ENCODE data around the gene PRKCZ.
"Not testable (repeated sequence)": the region's sequence is repeated elsewhere in the genome, so short reads cannot be mapped to it uniquely, and the experiment has no call there.

Gene PRKCZ

DNA sequence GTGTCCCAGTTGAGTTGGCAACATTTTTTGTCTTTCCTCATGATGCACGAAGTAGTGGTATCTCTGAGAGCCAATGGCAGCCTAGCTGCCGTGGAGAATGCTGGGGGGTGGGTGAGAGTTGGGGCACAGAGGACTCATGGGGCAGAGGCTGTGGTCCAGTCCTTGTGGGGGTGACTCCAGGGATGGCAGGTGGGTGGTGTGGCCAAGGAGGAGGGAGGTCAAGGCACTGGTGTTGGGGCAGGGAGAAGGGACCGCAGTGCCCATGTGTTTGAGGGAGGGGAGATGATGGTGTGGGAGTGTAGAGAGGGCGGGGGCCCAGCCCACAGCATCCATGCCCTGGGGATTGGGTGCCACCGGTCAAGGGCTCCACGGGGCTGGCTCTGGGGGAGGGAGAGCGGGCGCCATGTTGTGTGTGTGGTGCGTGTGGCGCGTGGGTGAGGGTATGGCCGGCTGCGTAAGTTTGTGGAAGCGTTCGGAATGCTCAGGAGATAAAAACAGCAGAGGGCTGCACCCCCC lies 63.5 kb downstream of the PRKCZ start:
- H3K4me3 ChIP-seq (replicated peaks in 1 of 2; ENCODE audit: low read depth in 2 of 2, low read length in 2 of 2): no peak overlapping the region
- TF ChIP-seq, protein P1, sequence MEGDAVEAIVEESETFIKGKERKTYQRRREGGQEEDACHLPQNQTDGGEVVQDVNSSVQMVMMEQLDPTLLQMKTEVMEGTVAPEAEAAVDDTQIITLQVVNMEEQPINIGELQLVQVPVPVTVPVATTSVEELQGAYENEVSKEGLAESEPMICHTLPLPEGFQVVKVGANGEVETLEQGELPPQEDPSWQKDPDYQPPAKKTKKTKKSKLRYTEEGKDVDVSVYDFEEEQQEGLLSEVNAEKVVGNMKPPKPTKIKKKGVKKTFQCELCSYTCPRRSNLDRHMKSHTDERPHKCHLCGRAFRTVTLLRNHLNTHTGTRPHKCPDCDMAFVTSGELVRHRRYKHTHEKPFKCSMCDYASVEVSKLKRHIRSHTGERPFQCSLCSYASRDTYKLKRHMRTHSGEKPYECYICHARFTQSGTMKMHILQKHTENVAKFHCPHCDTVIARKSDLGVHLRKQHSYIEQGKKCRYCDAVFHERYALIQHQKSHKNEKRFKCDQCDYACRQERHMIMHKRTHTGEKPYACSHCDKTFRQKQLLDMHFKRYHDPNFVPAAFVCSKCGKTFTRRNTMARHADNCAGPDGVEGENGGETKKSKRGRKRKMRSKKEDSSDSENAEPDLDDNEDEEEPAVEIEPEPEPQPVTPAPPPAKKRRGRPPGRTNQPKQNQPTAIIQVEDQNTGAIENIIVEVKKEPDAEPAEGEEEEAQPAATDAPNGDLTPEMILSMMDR (IDR thresholded peaks at IDR 0.05; ENCODE audit: low read depth, low read length): no peak
- no peak for DNase-seq (ENCODE audit: low read depth in 2 of 2)

DNA sequence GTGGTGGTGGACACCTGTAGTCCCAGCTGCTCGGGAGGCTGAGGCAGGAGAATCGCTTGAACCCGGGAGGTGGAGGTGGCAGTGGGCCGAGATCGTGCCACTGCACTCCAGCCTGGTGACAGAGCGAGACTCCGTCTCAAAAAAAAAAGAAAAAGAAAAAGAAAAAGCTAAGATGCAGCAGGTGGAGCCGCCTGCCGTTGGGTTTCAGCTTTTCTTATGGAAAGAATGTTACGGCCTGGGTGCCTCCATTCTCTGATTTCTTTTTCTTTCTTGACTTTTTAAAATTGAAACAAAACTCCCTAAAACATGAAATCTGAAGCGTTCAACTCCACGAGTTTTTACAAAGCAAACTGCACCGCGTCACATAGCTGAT lies 64.4 kb downstream of the PRKCZ start:
- DNase-seq (ENCODE audit: low read depth in 2 of 2); H3K4me3 ChIP-seq (replicated peaks in 1 of 2; ENCODE audit: low read depth in 2 of 2, low read length in 2 of 2): not testable (repeated sequence)

DNA sequence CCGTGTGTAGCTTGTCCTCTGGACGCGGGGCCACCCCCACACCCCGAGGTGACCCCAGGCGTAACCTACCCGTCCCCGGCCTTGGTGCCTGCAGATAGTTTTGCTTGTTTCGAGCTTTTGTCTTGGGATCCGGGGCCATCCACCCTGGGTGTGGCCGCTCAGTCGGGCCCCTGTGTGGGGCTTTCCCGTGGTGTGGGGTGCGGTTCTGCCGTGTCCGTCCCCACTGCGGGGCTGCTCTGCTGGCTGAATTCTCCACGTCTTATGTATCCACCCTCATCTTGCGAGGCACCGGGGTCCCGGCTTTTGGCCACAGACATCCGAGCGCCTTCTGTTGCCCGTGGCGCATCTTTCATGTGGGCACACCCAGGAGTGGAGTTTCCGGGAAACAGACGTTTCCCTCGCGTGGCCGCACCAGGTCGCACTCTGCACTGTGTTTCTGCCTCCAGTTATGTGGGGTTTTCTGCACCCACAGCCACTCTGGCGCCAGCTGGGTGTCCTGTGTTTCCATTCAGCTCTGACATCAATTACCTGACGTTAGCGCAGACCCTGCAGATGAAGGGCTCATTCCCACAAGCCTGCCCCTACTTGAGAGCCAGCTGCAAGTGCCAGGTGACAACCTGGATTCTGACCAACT lies 64.9 kb downstream of the PRKCZ start:
- DNase-seq (ENCODE audit: low read depth in 2 of 2): no peak
- TF ChIP-seq, protein P1 (IDR thresholded peaks at IDR 0.05; ENCODE audit: low read depth, low read length): no peak
- no peak overlapping the region for H3K4me3 ChIP-seq (replicated peaks in 1 of 2; ENCODE audit: low read depth in 2 of 2, low read length in 2 of 2)

DNA sequence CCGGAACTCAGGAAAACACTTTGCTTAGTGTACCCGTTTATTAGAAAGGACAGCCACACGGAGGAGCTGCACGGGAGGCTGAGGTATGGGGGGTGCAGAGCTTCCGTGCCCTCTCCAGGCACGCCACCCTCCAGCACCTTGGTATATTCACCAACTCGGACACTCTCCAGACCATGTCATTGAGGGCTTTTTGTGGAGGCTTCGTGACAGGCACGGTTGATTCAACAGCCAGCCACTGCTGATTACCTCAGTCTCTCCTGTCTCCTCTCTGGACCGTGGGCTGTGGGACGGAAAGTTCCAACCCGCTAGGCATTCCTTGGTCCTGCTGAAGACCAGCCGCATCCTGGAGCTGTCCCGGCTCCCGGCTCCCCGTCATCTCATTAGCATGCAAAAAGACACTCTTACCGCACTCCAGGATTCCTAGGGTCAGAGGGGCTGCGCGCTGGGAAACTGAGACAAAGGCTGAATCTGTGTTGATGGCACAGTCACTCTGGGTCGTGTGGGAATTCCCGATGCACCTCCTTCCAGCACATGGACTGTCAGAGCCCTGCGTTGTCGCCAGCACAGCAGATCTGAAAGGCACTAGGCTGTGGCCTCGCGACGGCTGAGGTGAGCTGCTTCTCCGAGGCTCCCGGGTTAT lies 65.6 kb downstream of the PRKCZ start:
- TF ChIP-seq, protein P1 (IDR thresholded peaks at IDR 0.05; ENCODE audit: low read depth, low read length): no peak
- no peak overlapping the region for H3K4me3 ChIP-seq (replicated peaks in 1 of 2; ENCODE audit: low read depth in 2 of 2, low read length in 2 of 2)
- no peak for DNase-seq (ENCODE audit: low read depth in 2 of 2)

DNA sequence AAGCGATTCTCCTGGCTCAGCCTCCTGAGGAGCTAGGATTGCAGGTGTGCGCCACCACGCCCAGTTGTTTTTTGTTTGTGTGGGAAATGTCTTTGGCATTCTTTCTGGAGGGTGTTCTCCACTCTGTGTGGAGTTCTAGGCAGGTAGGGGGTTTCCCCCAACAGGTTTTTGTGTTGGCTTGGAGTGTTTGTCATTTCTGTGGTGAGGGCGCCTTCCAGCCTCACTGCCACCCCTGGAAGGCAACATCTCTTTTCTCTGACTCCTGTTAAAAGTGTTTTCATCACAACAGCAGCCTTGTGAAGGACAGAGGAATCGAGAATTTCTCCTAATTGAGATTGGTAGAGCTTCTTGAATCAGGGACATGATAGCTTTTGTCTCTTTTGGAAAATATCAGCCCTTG lies 69.7 kb downstream of the PRKCZ start:
- no peak for DNase-seq (ENCODE audit: low read depth in 2 of 2)
- TF ChIP-seq, protein P1 (IDR thresholded peaks at IDR 0.05; ENCODE audit: low read depth, low read length): no peak
- H3K4me3 ChIP-seq (replicated peaks in 1 of 2; ENCODE audit: low read depth in 2 of 2, low read length in 2 of 2): no peak overlapping the region

DNA sequence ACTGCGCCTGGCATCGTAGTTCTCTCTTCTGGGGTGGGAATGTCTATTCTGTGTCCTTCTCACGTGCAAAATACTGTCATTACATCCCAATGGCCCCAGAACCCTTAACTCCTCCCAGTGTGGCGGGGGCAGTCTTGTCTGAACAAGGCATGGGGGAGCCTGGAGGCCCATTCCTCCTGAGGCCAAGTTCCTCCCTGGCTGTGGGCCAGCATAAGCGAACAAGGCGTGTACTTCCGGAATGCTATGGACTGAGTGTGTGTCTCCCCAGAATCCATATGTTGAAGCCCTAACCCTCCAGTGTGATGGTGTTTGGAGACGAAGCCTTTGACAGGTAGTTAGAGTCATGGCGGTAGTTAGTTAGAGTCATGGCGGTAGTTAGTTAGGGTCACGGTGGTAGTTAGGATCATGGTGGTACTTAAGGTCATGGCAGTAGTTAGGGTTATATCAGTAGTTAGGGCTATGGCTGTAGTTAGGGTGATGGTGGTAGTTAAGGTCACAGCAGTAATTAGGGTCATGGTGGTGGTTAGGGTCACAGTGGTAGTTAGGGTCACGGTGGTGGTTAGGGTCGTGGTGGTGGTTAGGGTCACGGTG lies 71.0 kb downstream of the PRKCZ start:
- TF ChIP-seq, protein P1 (IDR thresholded peaks at IDR 0.05; ENCODE audit: low read depth, low read length): no peak
- H3K4me3 ChIP-seq (replicated peaks in 1 of 2; ENCODE audit: low read depth in 2 of 2, low read length in 2 of 2): no peak overlapping the region
- DNase-seq (ENCODE audit: low read depth in 2 of 2): no peak

DNA sequence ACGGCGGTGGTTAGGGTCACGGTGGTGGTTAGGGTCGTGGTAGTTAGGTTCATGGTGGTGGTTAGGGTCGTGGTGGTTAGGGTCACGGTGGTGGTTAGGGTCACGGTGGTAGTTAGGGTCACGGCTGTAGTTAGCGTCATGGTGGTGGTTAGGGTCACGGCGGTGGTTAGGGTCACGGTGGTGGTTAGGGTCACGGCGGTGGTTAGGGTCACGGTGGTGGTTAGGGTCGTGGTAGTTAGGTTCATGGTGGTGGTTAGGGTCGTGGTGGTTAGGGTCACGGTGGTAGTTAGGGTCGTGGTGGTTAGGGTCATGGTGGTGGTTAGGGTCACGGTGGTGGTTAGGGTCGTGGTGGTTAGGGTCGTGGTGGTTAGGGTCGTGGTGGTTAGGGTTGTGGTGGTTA lies 71.6 kb downstream of the PRKCZ start:
- not testable (repeated sequence) for H3K4me3 ChIP-seq (replicated peaks in 1 of 2; ENCODE audit: low read depth in 2 of 2, low read length in 2 of 2); DNase-seq (ENCODE audit: low read depth in 2 of 2)
